ENCODE measurements around the gene EPHB2. TPM values are rescaled to one million over a fixed set of nuclear protein-coding genes. Genes with fewer than 3 reads are reported as not detected.

Gene EPHB2
- total RNA-seq, 2 experiments from 2014 or later: 0.13 TPM; not detected in 1

DNA sequence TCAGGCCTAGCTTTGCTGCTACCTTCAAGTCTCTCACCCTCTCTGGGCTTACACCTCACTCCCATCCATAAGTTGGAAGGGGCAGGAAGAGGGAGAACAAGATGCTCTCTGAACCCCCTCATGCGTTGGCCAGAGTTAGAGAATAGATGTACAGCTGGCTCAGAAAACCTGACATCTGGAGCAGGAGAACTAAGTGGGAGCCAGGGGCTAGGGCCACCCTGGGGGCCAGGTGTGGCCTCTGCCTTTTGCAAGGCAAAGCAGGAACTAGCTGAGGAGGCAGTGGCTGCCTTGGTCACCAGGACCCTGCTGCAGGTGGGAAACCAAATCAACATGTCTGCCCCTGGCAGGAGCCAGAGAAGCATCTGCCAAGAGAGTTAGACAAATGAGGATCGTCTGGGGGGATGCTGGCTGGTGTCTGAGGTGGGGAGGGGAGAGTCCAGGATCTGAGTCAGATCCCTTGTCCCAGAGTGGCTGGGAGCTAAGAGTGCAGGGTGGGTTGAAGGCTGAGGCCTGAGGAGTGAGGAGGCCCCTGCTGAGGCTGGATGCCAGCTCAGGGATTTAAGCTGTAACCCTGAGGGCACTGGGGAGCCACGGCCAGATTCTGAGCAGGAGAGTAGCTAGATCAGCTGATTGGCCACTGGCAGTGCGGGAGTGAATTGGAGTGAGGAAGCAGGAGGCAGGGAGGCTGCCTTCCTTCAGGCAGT is 115.0 kb downstream of the EPHB2 start:
- peaks cover 1% of the 10 kb centered on the region for H3K27me3 Mint-ChIP-seq
- TF ChIP-seq, protein P1, sequence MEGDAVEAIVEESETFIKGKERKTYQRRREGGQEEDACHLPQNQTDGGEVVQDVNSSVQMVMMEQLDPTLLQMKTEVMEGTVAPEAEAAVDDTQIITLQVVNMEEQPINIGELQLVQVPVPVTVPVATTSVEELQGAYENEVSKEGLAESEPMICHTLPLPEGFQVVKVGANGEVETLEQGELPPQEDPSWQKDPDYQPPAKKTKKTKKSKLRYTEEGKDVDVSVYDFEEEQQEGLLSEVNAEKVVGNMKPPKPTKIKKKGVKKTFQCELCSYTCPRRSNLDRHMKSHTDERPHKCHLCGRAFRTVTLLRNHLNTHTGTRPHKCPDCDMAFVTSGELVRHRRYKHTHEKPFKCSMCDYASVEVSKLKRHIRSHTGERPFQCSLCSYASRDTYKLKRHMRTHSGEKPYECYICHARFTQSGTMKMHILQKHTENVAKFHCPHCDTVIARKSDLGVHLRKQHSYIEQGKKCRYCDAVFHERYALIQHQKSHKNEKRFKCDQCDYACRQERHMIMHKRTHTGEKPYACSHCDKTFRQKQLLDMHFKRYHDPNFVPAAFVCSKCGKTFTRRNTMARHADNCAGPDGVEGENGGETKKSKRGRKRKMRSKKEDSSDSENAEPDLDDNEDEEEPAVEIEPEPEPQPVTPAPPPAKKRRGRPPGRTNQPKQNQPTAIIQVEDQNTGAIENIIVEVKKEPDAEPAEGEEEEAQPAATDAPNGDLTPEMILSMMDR (IDR thresholded peaks at IDR 0.05): no peak
- no peaks in the 10 kb centered on the region for H3K9me3 Mint-ChIP-seq
- H3K36me3 Mint-ChIP-seq (ENCODE audit: low read depth): no peaks in the 10 kb centered on the region
- intact Hi-C loops (cut with micrococcal nuclease): no loop called here
- DNase-seq (no peak), ATAC-seq (no peak)
- H3K4me1 Mint-ChIP-seq (ENCODE audit: low read depth): no peaks in the 10 kb centered on the region
- ChIA-PET POLR2A (no interaction called here), CTCF (no interaction called here)
- no peak overlapping the region for H3K27ac Mint-ChIP-seq
- H3K4me3 Mint-ChIP-seq: no peak overlapping the region

DNA sequence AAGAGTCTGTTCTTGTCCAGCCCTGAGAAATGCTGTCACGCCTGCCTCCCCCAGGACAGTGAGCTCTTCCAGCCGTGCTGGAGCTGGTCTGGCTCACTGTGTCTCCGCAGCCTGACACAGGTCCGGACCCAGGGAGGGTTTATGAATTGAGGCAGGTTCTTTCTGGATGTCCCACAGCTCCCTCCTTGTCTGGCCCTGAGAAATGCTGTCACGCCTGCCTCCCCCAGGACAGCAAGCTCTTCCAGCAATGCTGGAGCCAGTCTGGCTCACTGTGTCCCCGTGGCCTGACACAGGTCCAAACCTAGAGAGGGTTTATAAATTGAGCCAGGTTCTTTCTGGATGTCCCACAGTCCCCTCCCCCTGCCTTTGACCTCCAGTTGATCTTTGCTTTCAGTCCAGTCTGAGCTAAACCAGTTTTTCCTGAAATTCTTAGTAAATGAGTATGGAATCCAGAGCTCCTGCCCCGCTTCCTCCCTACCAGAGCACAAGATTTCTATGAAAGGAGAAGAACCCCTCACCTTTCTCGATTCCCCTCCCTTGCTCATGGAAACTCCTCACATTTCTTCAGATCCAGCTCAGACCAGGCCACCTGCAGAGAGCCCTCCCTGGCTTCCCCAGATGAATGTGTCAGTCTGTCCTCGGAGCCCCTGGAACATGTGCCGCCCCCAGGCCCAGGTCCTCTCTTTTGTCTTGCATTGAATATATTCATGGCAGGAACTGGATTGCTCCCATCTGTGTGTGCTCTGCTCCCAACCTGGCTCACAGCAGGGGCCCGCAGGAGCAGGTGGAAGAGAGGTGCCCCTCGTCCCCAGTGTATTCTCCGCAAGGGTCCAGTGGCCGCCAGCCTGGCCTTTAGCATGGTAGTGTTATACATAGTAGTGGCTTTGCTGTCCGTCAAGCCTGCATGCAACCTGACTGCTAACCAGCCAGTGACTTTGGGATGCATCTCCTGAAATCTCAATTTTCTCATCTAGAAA is 116.3 kb downstream of the EPHB2 start:
- H3K36me3 Mint-ChIP-seq (ENCODE audit: low read depth): no peaks in the 10 kb centered on the region
- TF ChIP-seq, protein P1 (IDR thresholded peaks at IDR 0.05): no peak
- ATAC-seq (no peak), DNase-seq (no peak)
- intact Hi-C loops (cut with micrococcal nuclease): no loop called here
- ChIA-PET CTCF (no interaction called here), POLR2A (no interaction called here)
- no peaks in the 10 kb centered on the region for H3K27me3 Mint-ChIP-seq
- no peaks in the 10 kb centered on the region for H3K9me3 Mint-ChIP-seq
- no peak overlapping the region for H3K4me3 Mint-ChIP-seq
- no peaks in the 10 kb centered on the region for H3K4me1 Mint-ChIP-seq (ENCODE audit: low read depth)
- H3K27ac Mint-ChIP-seq: no peak overlapping the region

DNA sequence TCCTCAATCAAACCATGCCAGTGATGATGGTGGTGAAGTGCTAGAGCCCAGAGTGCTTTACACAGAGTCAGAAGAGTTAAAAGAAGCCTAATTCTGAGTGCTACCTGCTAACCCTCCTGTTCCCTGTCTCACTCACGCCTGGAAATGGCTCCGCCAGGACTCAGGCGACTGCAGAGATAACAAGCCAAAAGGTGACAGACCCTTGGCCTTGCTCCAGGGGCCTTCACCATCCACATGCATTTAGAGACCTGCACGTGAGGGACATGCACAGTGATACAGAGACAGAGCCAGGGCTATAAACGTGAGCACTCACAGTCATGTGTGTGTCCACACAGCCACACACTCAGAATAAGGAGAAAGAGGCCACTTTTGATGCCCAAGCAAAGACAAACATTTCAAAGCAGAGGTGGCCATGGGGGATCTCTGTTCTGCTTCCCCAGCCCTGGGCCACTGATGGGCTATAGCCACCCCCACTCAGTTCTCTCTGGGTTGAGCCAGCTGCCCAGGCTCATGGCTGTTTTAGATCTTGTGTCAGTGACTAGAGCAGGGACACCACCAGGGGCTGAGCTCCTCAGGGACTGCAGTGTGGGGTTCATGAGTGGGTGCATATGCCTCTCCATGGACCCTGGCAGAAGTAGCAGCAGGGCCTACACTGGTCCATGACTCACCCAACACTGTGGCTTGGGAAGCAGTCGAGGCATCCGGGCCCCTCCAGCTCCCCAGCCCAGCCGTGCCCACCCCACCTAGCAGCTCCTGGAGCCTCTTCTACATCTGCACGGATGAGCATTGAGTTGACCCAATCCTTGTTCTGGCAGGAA is 117.2 kb downstream of the EPHB2 start:
- no peak overlapping the region for H3K27ac Mint-ChIP-seq
- DNase-seq (no peak), ATAC-seq (no peak)

DNA sequence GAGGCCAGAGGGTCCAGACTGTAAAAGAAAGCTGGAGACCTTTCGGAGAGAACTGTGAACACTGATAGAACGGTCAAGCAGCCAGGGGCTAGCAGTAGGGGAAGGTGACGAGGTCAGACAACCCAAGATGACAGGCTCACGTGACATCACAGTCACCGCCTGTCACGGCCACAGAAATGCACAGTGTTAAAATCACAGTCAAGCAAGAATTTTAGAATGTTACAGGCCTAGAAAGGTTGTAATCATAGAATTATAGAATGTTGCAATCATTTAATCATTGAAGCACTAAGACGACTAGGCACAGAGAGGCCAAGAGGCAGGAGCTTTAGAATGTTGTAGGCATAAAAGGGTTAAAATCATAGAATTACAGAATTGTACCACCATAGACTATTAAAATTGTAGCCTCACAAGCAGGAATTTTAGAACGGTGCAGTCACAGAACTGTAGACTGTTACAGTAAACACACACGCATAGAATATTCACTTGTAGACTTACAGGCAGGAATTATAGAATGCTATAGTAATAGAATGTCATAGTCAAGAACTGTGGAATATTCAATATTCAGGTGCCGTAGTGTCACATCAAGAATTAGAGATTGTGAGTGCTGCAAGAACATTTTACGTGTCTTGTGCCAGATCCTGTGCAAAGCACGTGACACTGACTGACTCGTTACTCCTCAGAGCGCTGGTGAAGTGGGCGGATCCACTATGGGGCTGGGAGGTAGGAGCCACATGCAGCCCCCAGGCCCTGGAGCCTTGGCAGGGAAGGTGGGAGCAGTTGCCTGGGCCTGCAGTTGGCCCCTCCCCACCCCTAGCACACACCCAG is 118.1 kb downstream of the EPHB2 start:
- Mint-ChIP-seq H3K27ac (no peak overlapping the region), H3K27me3 (no peaks in the 10 kb centered on the region), H3K4me3 (no peak overlapping the region), H3K9me3 (no peaks in the 10 kb centered on the region), H3K36me3 (ENCODE audit: low read depth) (no peaks in the 10 kb centered on the region), H3K4me1 (ENCODE audit: low read depth) (no peaks in the 10 kb centered on the region)
- ChIA-PET POLR2A (no interaction called here), CTCF (no interaction called here)
- TF ChIP-seq, protein P1 (IDR thresholded peaks at IDR 0.05): no peak
- intact Hi-C loops (cut with micrococcal nuclease): no loop called here
- DNase-seq (no peak), ATAC-seq (no peak)

More for the DNA sequence above, 117.2 kb downstream of the EPHB2 start:
- intact Hi-C loops (cut with micrococcal nuclease): no loop called here
- H3K4me1 Mint-ChIP-seq (ENCODE audit: low read depth): no peaks in the 10 kb centered on the region
- TF ChIP-seq, protein P1 (IDR thresholded peaks at IDR 0.05): no peak
- CTCF ChIA-PET: no interaction called here
- no peaks in the 10 kb centered on the region for H3K9me3 Mint-ChIP-seq
- H3K36me3 Mint-ChIP-seq (ENCODE audit: low read depth): no peaks in the 10 kb centered on the region
- POLR2A ChIA-PET: no interaction called here
- H3K4me3 Mint-ChIP-seq: no peak overlapping the region
- no peaks in the 10 kb centered on the region for H3K27me3 Mint-ChIP-seq

All from activated CD8-positive, alpha-beta T cell treated with anti-CD3 and anti-CD28 coated beads for 36 hours (primary cell).